ENCODE data around the gene REN. TPM values are rescaled to one million over a fixed set of nuclear protein-coding genes. Genes with fewer than 3 reads are reported as not detected.

REN gene
- total RNA-seq, 1 donor from 2014 or later, result not detected

DNA sequence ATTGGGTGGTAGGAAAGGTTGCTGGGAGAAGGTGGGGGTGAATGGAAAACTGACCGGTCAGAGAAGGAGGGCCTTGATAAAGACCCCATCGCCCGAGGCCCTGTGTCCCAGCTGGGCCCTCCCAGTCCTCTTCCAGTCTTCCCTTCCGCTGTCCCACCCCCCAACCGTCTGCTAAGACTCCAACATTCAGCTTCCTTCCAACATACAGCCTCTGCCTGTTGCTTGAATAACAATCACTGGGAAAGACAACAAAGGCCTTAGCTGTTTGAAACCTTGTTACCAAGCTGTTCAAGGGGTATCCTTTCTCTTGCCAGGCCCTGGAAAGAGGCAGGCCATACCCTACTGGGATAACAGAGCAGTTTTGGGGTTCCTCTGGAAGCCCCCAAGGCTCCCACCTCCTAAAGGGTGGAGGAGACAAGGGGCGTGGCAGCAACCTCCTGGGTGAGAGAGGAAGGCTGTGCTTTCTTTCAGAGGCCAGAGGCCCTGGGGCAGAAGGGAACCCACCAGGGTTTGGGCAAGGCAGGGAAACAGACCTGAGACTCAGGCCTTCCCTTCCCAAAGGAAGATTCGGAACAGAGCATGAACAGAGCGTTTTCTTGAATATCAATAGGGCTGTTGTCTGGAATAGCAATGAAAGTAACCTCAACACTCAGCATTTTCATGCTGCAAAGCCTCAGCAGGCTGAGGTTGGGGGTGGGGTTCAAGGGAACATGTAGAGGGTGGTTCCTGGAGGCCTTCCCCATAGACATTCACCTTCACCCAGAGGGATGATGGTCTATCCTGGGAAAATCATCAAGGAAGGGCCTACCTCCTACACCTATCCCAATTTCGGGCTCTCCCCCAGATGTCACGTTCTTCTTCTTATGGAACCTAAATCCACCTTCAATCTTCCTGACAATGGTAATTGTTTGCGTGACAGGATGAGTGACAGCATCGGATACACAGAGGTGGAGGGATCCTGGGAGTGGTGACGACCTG is 18.4 kb downstream of the REN start:
- Mint-ChIP-seq H3K4me1 (ENCODE audit: low read depth) (no peaks in the 10 kb centered on the region), H3K27me3 (ENCODE audit: insufficient read depth) (peaks cover 23% of the 10 kb centered on the region), H3K27ac (no peak overlapping the region), H3K9me3 (no peaks in the 10 kb centered on the region), H3K4me3 (no peak overlapping the region), H3K36me3 (ENCODE audit: low read depth) (no peaks in the 10 kb centered on the region)
- DNase-seq (ENCODE audit: low spot score), result no peak
- intact Hi-C loops (cut with micrococcal nuclease), result no loop called here

DNA sequence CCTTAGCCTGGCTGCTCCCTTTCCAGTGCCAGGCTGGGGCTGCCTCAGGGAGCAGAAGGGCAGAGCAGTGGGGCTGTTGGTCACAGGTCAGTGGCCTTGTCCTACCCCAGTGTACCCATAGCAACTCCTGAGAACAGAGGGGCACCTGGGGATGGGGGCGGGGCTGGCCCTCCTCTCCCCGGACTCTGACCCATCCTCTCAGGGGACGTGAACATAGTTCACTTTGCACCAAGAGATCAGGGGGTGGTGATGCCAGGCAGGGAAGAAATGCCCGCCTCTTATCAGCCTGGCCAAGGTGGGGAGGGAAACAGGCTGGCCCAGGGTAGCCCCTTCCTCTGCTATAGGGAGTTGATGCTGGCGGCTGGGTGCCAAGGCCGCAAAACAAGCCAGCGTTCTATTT is 19.2 kb downstream of the REN start:
- Mint-ChIP-seq H3K4me3 (no peak overlapping the region), H3K9me3 (no peaks in the 10 kb centered on the region), H3K36me3 (ENCODE audit: low read depth) (no peaks in the 10 kb centered on the region), H3K27me3 (ENCODE audit: insufficient read depth) (peaks cover 19% of the 10 kb centered on the region), H3K27ac (no peak overlapping the region), H3K4me1 (ENCODE audit: low read depth) (no peaks in the 10 kb centered on the region)
- DNase-seq (ENCODE audit: low spot score), result no peak
- intact Hi-C loops (cut with micrococcal nuclease), result no loop called here

GRCh38 chr1:204146309-204146708 is 19.8 kb downstream of the REN start:
- Mint-ChIP-seq H3K4me1 (ENCODE audit: low read depth) (no peaks in the 10 kb centered on the region), H3K27me3 (ENCODE audit: insufficient read depth) (peaks cover 19% of the 10 kb centered on the region), H3K27ac (no peak overlapping the region), H3K4me3 (no peak overlapping the region), H3K9me3 (no peaks in the 10 kb centered on the region), H3K36me3 (ENCODE audit: low read depth) (no peaks in the 10 kb centered on the region)
- intact Hi-C loops (cut with micrococcal nuclease), result no loop called here
- DNase-seq (ENCODE audit: low spot score), result no peak

GRCh38 chr1:204145033-204145504 is 21.1 kb downstream of the REN start:
- Mint-ChIP-seq H3K4me1 (ENCODE audit: low read depth) (no peaks in the 10 kb centered on the region), H3K27ac (no peak overlapping the region), H3K9me3 (no peaks in the 10 kb centered on the region), H3K36me3 (ENCODE audit: low read depth) (no peaks in the 10 kb centered on the region), H3K4me3 (no peak overlapping the region), H3K27me3 (ENCODE audit: insufficient read depth) (peaks cover 10% of the 10 kb centered on the region)
- DNase-seq (ENCODE audit: low spot score), result no peak
- intact Hi-C loops (cut with micrococcal nuclease), result no loop called here

- H3K4me3 Mint-ChIP-seq, result no peak overlapping the region
- no peak overlapping the region for H3K27ac Mint-ChIP-seq
- H3K9me3 Mint-ChIP-seq, result no peaks in the 10 kb centered on the region
- intact Hi-C loops (cut with micrococcal nuclease), result no loop called here
- no peak for DNase-seq (ENCODE audit: low spot score)
- no peaks in the 10 kb centered on the region for H3K36me3 Mint-ChIP-seq (ENCODE audit: low read depth)
- no peaks in the 10 kb centered on the region for H3K4me1 Mint-ChIP-seq (ENCODE audit: low read depth)
- H3K27me3 Mint-ChIP-seq (ENCODE audit: insufficient read depth), result peaks cover 8% of the 10 kb centered on the region
Observed at GRCh38 chr1:204143276-204144041, 22.7 kb downstream of the REN start.

DNA sequence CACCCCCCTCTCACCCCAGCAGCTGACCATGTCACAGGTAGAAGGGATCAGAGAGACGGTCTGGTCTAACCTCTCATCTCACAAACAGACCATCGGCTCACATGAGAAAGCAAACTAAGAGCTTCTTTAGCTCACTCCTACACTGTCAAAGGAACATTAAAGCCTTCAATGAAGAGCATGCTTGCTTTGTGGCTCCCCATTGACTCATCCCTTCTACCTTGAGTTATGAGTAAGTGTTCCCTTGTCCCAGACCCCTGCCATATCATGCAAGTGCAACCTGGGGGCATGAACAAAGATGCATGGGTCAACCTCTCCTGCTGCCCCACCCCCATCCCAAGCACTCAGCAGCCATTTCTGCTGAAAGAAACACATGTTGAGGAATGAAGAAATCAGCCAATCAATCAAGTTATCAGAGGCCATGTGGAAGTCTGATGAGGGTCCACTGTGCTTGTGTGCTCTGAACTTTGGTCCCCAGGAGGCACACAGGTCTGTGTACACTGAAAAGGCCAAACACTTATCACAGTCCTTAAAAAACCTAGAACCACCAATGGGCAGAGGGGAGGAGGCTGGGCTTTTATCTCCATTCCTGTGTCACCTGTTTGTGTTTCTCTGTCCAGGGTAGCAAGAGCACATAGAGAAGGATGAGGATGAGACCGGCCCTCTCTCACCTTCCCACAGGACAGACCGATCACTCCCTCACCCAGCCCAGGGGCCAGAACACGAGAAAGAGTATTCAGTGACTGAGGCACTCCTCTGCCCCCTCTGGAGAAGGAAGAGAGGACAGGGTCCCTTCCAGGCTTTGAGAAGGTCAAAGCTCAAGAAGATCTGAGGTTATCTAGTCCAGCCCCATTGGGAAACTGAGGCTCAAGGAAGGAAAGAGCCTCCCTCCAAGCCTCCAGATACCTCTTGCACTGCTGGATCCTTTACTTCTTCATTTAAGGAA is 23.8 kb downstream of the REN start:
- intact Hi-C loops (cut with micrococcal nuclease), result no loop called here
- H3K27me3 Mint-ChIP-seq (ENCODE audit: insufficient read depth), result peaks cover 8% of the 10 kb centered on the region
- no peaks in the 10 kb centered on the region for H3K4me1 Mint-ChIP-seq (ENCODE audit: low read depth)
- no peak overlapping the region for H3K27ac Mint-ChIP-seq
- no peak overlapping the region for H3K4me3 Mint-ChIP-seq
- no peaks in the 10 kb centered on the region for H3K36me3 Mint-ChIP-seq (ENCODE audit: low read depth)
- no peaks in the 10 kb centered on the region for H3K9me3 Mint-ChIP-seq
- DNase-seq (ENCODE audit: low spot score), result no peak

- H3K36me3 Mint-ChIP-seq (ENCODE audit: low read depth), result no peaks in the 10 kb centered on the region
- no peak overlapping the region for H3K27ac Mint-ChIP-seq
- no peaks in the 10 kb centered on the region for H3K9me3 Mint-ChIP-seq
- no peak overlapping the region for H3K4me3 Mint-ChIP-seq
- no peaks in the 10 kb centered on the region for H3K4me1 Mint-ChIP-seq (ENCODE audit: low read depth)
- no peak for DNase-seq (ENCODE audit: low spot score)
- H3K27me3 Mint-ChIP-seq (ENCODE audit: insufficient read depth), result peaks cover 8% of the 10 kb centered on the region
- intact Hi-C loops (cut with micrococcal nuclease), result no loop called here
Observed at GRCh38 chr1:204141131-204141530, 25.0 kb downstream of the REN start.

DNA sequence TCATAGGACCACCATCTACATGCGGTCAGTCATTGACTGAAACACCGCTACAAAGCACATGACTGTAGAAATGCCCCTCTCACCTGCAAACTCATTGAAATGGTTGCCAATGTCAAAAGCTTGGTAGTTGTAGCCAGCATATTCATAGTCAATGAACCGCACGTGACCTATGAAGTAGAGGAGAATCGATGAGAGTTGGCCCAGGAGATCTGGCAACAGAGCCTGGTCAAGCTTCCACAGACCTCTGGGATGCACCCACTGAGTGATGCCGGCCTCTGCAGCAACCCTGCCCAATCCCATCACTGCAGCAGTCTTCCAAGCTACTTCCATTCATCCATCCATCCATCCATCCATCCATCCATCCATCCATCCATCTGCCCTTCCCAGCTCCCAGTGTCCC is 26.2 kb downstream of the REN start:
- Mint-ChIP-seq H3K9me3 (no peaks in the 10 kb centered on the region), H3K4me1 (ENCODE audit: low read depth) (no peaks in the 10 kb centered on the region), H3K4me3 (no peak overlapping the region), H3K27ac (no peak overlapping the region), H3K27me3 (ENCODE audit: insufficient read depth) (peaks cover 8% of the 10 kb centered on the region), H3K36me3 (ENCODE audit: low read depth) (no peaks in the 10 kb centered on the region)
- intact Hi-C loops (cut with micrococcal nuclease), result no loop called here
- no peak for DNase-seq (ENCODE audit: low spot score)

DNA sequence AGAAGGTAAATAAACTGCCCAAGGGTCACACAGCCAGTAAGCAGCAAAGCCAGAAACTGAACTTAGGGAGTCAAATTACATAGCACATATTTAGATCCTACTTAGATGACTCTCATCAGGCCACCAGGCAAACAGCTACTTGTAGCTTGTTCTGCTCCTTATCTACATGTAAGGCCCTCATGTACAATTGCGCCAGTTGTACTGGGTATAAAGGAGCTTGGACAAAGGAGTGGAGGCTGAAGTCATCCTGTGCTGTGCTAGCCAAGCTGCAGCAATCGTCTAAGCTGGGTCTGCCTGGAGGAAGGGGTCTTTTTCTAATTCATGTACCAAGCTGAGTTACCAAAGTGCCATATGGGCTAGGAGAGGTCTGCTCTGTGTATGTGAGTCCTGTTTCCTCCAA is 27.0 kb downstream of the REN start:
- no peak for DNase-seq (ENCODE audit: low spot score)
- no peaks in the 10 kb centered on the region for H3K9me3 Mint-ChIP-seq
- H3K4me1 Mint-ChIP-seq (ENCODE audit: low read depth), result no peaks in the 10 kb centered on the region
- no peak overlapping the region for H3K27ac Mint-ChIP-seq
- H3K4me3 Mint-ChIP-seq, result no peak overlapping the region
- intact Hi-C loops (cut with micrococcal nuclease), result no loop called here
- peaks cover 6% of the 10 kb centered on the region for H3K27me3 Mint-ChIP-seq (ENCODE audit: insufficient read depth)
- H3K36me3 Mint-ChIP-seq (ENCODE audit: low read depth), result no peaks in the 10 kb centered on the region

DNA sequence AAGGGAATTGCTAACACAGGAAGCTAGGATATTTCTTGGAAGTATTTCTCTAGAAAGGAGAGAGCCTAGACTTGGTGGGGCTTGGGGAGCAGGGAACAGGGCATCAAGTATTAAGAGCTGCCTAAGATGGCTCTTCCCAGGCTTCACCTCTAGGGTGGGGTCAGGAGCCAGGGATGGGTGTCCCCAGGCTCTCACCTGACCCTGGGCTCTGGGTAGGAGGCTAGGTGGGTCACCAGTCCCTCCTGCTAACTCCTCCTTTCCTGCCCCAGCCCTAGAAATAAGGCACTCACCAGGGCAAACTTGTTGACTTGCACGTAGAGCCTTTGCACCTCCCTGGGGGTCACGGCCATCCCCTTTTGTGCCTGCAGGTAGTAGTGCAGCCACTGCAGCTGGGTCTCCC is 29.3 kb downstream of the REN start:
- H3K27me3 Mint-ChIP-seq (ENCODE audit: insufficient read depth), result peaks cover 3% of the 10 kb centered on the region
- H3K4me3 Mint-ChIP-seq, result no peak overlapping the region

DNA sequence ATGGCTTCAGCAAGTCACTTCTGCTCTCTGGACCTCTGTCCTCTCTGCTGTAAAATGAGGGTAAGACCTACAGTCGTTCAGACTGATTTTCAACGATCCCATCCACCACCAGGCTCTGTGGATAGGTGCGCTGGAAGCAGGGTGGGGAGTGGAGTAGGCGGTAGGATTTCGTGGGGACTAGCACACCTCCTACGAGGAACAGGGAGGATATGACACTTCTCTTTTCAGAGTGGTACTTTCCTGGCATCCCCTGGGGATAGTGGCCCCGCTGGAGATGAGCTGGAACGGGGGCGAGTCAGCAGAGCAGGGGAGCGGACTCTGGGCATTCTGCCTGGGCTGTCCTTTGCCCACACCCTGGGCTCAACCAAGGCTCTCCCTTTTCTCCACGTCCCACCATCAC is 32.0 kb downstream of the REN start:
- Mint-ChIP-seq H3K4me3 (no peak overlapping the region), H3K36me3 (ENCODE audit: low read depth) (no peaks in the 10 kb centered on the region), H3K4me1 (ENCODE audit: low read depth) (no peaks in the 10 kb centered on the region), H3K27ac (no peak overlapping the region), H3K9me3 (no peaks in the 10 kb centered on the region), H3K27me3 (ENCODE audit: insufficient read depth) (peaks cover 6% of the 10 kb centered on the region)
- DNase-seq (ENCODE audit: low spot score), result no peak
- intact Hi-C loops (cut with micrococcal nuclease), result no loop called here

More for the DNA sequence above, 29.3 kb downstream of the REN start:
- no peak for DNase-seq (ENCODE audit: low spot score)
- Mint-ChIP-seq H3K9me3 (no peaks in the 10 kb centered on the region), H3K4me1 (ENCODE audit: low read depth) (no peaks in the 10 kb centered on the region), H3K27ac (no peak overlapping the region), H3K36me3 (ENCODE audit: low read depth) (no peaks in the 10 kb centered on the region)
- intact Hi-C loops (cut with micrococcal nuclease), result no loop called here

GRCh38 chr1:204132718-204133117 is 33.4 kb downstream of the REN start:
- H3K36me3 Mint-ChIP-seq (ENCODE audit: low read depth), result no peaks in the 10 kb centered on the region
- H3K4me1 Mint-ChIP-seq (ENCODE audit: low read depth), result peaks cover 8% of the 10 kb centered on the region
- intact Hi-C loops (cut with micrococcal nuclease), result no loop called here
- H3K27me3 Mint-ChIP-seq (ENCODE audit: insufficient read depth), result peaks cover 6% of the 10 kb centered on the region
- H3K27ac Mint-ChIP-seq, result no peak overlapping the region
- no peaks in the 10 kb centered on the region for H3K9me3 Mint-ChIP-seq
- DNase-seq (ENCODE audit: low spot score), result no peak
- no peak overlapping the region for H3K4me3 Mint-ChIP-seq

Data from activated T-helper 1 cell treated with anti-CD3 and anti-CD28 coated beads, Interleukin-12 subunit alpha, Interleukin-12 subunit beta, Interleukin-2, Interleukin-4 antibody, amounts not matched to agents 30 ng/mL and 10 ng/mL and 1 ng/mL, durations not matched to agents 14 hours and 24 hours and 36 hours (primary cell).